NCI-H2196 (cell line): ENCODE data around the gene ACE.
A peak's percentile ranks its signal among the peaks of the same experiment; 100 is the strongest.

Experiments
- DNase-seq: peaks from one replicate; lab custom pipeline; 2025; ENCODE audit not compliant: unreplicated experiment; lab: John Stamatoyannopoulos, UW

Gene ACE

GRCh38 chr17:63533433-63534077 is 56.7 kb downstream of the ACE start:
- DNase-seq, result peak; percentile 26

- DNase-seq, result no peak
Measured at GRCh38 chr17:63534078-63534570, 57.3 kb downstream of the ACE start.

- no peak for DNase-seq
Measured at GRCh38 chr17:63534816-63535455, 58.1 kb downstream of the ACE start.

- no peak for DNase-seq
Measured at GRCh38 chr17:63535640-63536039, 58.8 kb downstream of the ACE start.

- DNase-seq, result no peak
Measured at GRCh38 chr17:63537001-63537400, 60.1 kb downstream of the ACE start.

- no peak for DNase-seq
Measured at GRCh38 chr17:63537991-63538692, 61.3 kb downstream of the ACE start.

GRCh38 chr17:63538693-63539595 is 62.1 kb downstream of the ACE start:
- no peak for DNase-seq

- no peak for DNase-seq
Measured at GRCh38 chr17:63540590-63540989, 63.7 kb downstream of the ACE start.

- DNase-seq, result no peak
Measured at GRCh38 chr17:63542218-63542545, 65.3 kb downstream of the ACE start.

GRCh38 chr17:63542942-63543821 is 66.3 kb downstream of the ACE start:
- DNase-seq, result peak; percentile 55

- DNase-seq, result no peak
Measured at GRCh38 chr17:63543822-63544420, 67.1 kb downstream of the ACE start.

GRCh38 chr17:63544467-63545301 is 67.8 kb downstream of the ACE start:
- no peak for DNase-seq

- no peak for DNase-seq
Measured at GRCh38 chr17:63546308-63547082, 69.6 kb downstream of the ACE start.

- no peak for DNase-seq
Measured at GRCh38 chr17:63547083-63547523, 70.2 kb downstream of the ACE start.
